CD4-positive, CD25-positive, alpha-beta regulatory T cell (primary cell): ENCODE data around the gene DIAPH2. TPM values are rescaled to one million over a fixed set of nuclear protein-coding genes. Genes with fewer than 3 reads are reported as not detected.

ENCODE experiments used
- polyA plus RNA-seq, 4 donors: library from polyadenylated mRNA; unstranded; fragments of 300-500 nt; fragmentation: Illumina TruSeq; gene quantifications; one replicate each; pipeline ENCODE4 v1.2.3, GENCODE V29; 2021
- total RNA-seq: library from RNA; stranded (reverse); gene quantifications from one replicate; pipeline ENCODE4 v1.2.3, GENCODE V29; 2022

The DIAPH2 gene
- total and polyA plus RNA-seq, 5 donors from 2014 or later: 6.3 to 17.0 (median 6.6) TPM

Other genes with a start within 250 kb of the DIAPH2 start
- gene RPA4, start 199.1 kb downstream of the DIAPH2 start, total RNA-seq: 1.9 TPM
- under 1 TPM in 2 of 4 donors, not detected in 2; 0.28 to 1.00 TPM for gene RPA4, start 199.1 kb downstream of the DIAPH2 start, polyA plus RNA-seq